HUES64 (cell line): ENCODE results near the gene ZNF385D.

Experiments used
- H3K27ac ChIP-seq: 2 replicates; pipeline ENCODE4 v1.7.0; 2013; ENCODE audit warnings: low read depth, low read length, inconsistent platforms
- H3K27me3 ChIP-seq: 2 replicates; pipeline ENCODE4 v1.6.1; 2013; ENCODE audit warnings: mild to moderate bottlenecking, low read length; ENCODE audit not compliant: insufficient read depth
- H3K36me3 ChIP-seq: 2 replicates; pipeline ENCODE4 v1.6.1; 2013; ENCODE audit warnings: mild to moderate bottlenecking, low read length; ENCODE audit not compliant: insufficient read depth
- H3K4me1 ChIP-seq: 2 replicates; pipeline ENCODE4 v1.6.1; 2013; ENCODE audit warnings: mild to moderate bottlenecking, low read length, moderate library complexity; ENCODE audit not compliant: insufficient read depth
- H3K4me3 ChIP-seq: 2 replicates; pipeline ENCODE4 v1.5.1; 2013; ENCODE audit warnings: mild to moderate bottlenecking, low read length, moderate library complexity
- H3K9ac ChIP-seq: 2 replicates; pipeline ENCODE4 v1.6.1; 2013; ENCODE audit warnings: mild to moderate bottlenecking, low read depth, low read length
- H3K9me3 ChIP-seq: 2 replicates; pipeline ENCODE4 v1.6.1; 2013; ENCODE audit warnings: low read depth, low read length; ENCODE audit not compliant: insufficient read depth
- WGBS: fragments of 150-250, 120-280 bp; methylation state at CpG from one replicate; pipeline ENCODE4 v1.1.7; 2013; ENCODE audit warnings: missing lambda C conversion rate; 5-methylcytosine and 5-hydroxymethylcytosine counted together

The ZNF385D gene

GRCh38 chr3:21722301-21722700 lies 28.7 kb downstream of the ZNF385D start:
- Histone ChIP-seq H3K27me3 (no peaks in the 10 kb centered on the region), H3K9ac (no peak overlapping the region), H3K4me3 (no peak overlapping the region), H3K9me3 (no peaks in the 10 kb centered on the region), H3K36me3 (no peaks in the 10 kb centered on the region), H3K27ac (no peak overlapping the region), H3K4me1 (peaks cover 14% of the 10 kb centered on the region)
- WGBS, result 98% methylated on average over 4 of the region's 4 CpGs

GRCh38 chr3:21718943-21719591 lies 31.9 kb downstream of the ZNF385D start:
- peaks cover 14% of the 10 kb centered on the region for H3K4me1 ChIP-seq
- no peaks in the 10 kb centered on the region for H3K36me3 ChIP-seq
- no peak overlapping the region for H3K9ac ChIP-seq
- peak overlapping the region; percentile 35; the same call in 1 of the 2 replicates for H3K27ac ChIP-seq
- H3K9me3 ChIP-seq, result no peaks in the 10 kb centered on the region
- no peak overlapping the region for H3K4me3 ChIP-seq
- H3K27me3 ChIP-seq, result no peaks in the 10 kb centered on the region
- WGBS, result 69% methylated on average over 6 of the region's 6 CpGs

- 88% methylated on average over 3 of the region's 3 CpGs for WGBS
- Histone ChIP-seq H3K9me3 (no peaks in the 10 kb centered on the region), H3K27ac (no peak overlapping the region), H3K36me3 (no peaks in the 10 kb centered on the region), H3K9ac (no peak overlapping the region), H3K4me1 (peaks cover 14% of the 10 kb centered on the region), H3K27me3 (no peaks in the 10 kb centered on the region), H3K4me3 (no peak overlapping the region)
Measured at GRCh38 chr3:21718161-21718765, 32.7 kb downstream of the ZNF385D start.

GRCh38 chr3:21715662-21716061 lies 35.3 kb downstream of the ZNF385D start:
- Histone ChIP-seq H3K27ac (no peak overlapping the region), H3K4me3 (no peak overlapping the region), H3K9me3 (no peaks in the 10 kb centered on the region), H3K4me1 (peaks cover 14% of the 10 kb centered on the region), H3K9ac (no peak overlapping the region), H3K36me3 (no peaks in the 10 kb centered on the region), H3K27me3 (no peaks in the 10 kb centered on the region)
- WGBS, result 16% methylated on average over 2 of the region's 2 CpGs

- H3K9ac ChIP-seq, result no peak overlapping the region
- 42% methylated on average over 2 of the region's 3 CpGs for WGBS
Measured at GRCh38 chr3:21705769-21706168, 45.2 kb downstream of the ZNF385D start.

GRCh38 chr3:21704796-21705195 lies 46.2 kb downstream of the ZNF385D start:
- 86% methylated on average over 1 of the region's 1 CpG for WGBS
- no peak overlapping the region for H3K9ac ChIP-seq

More at GRCh38 chr3:21705769-21706168, 45.2 kb downstream of the ZNF385D start:
- no peak overlapping the region for H3K27ac ChIP-seq
- no peaks in the 10 kb centered on the region for H3K27me3 ChIP-seq
- H3K36me3 ChIP-seq, result no peaks in the 10 kb centered on the region
- no peaks in the 10 kb centered on the region for H3K4me1 ChIP-seq
- H3K4me3 ChIP-seq, result no peak overlapping the region
- H3K9me3 ChIP-seq, result no peaks in the 10 kb centered on the region

GRCh38 chr3:21703291-21703690 lies 47.7 kb downstream of the ZNF385D start:
- no peak overlapping the region for H3K4me3 ChIP-seq
- H3K4me1 ChIP-seq, result no peaks in the 10 kb centered on the region
- H3K36me3 ChIP-seq, result no peaks in the 10 kb centered on the region
- H3K27me3 ChIP-seq, result no peaks in the 10 kb centered on the region
- H3K9me3 ChIP-seq, result no peaks in the 10 kb centered on the region
- H3K27ac ChIP-seq, result no peak overlapping the region
- H3K9ac ChIP-seq, result no peak overlapping the region
- 100% methylated on average over 1 of the region's 2 CpGs for whole genome bisulfite sequencing

More at GRCh38 chr3:21704796-21705195, 46.2 kb downstream of the ZNF385D start:
- Histone ChIP-seq H3K36me3 (no peaks in the 10 kb centered on the region), H3K4me3 (no peak overlapping the region), H3K27me3 (no peaks in the 10 kb centered on the region), H3K27ac (no peak overlapping the region), H3K4me1 (no peaks in the 10 kb centered on the region), H3K9me3 (no peaks in the 10 kb centered on the region)

- Histone ChIP-seq H3K4me3 (no peak overlapping the region), H3K9ac (no peak overlapping the region), H3K27me3 (no peaks in the 10 kb centered on the region), H3K27ac (no peak overlapping the region), H3K4me1 (no peaks in the 10 kb centered on the region), H3K9me3 (no peaks in the 10 kb centered on the region), H3K36me3 (no peaks in the 10 kb centered on the region)
- WGBS, result 62% methylated on average over 3 of the region's 3 CpGs
Measured at GRCh38 chr3:21697707-21698106, 53.3 kb downstream of the ZNF385D start.

GRCh38 chr3:21694506-21694905 lies 56.5 kb downstream of the ZNF385D start:
- no peak overlapping the region for H3K9ac ChIP-seq
- H3K27ac ChIP-seq, result no peak overlapping the region
- no peaks in the 10 kb centered on the region for H3K9me3 ChIP-seq
- H3K27me3 ChIP-seq, result no peaks in the 10 kb centered on the region
- 96% methylated on average over 3 of the region's 4 CpGs for WGBS
- H3K36me3 ChIP-seq, result no peaks in the 10 kb centered on the region
- H3K4me1 ChIP-seq, result no peaks in the 10 kb centered on the region
- H3K4me3 ChIP-seq, result no peak overlapping the region

GRCh38 chr3:21691036-21691435 lies 60.0 kb downstream of the ZNF385D start:
- Histone ChIP-seq H3K9ac (no peak overlapping the region), H3K27me3 (no peaks in the 10 kb centered on the region), H3K4me1 (no peaks in the 10 kb centered on the region), H3K36me3 (no peaks in the 10 kb centered on the region), H3K4me3 (no peak overlapping the region), H3K9me3 (no peaks in the 10 kb centered on the region), H3K27ac (no peak overlapping the region)
- WGBS, result 95% methylated on average over 6 of the region's 6 CpGs

- no peaks in the 10 kb centered on the region for H3K9me3 ChIP-seq
- H3K9ac ChIP-seq, result no peak overlapping the region
- H3K27ac ChIP-seq, result no peak overlapping the region
Measured at GRCh38 chr3:21682206-21682605, 68.8 kb downstream of the ZNF385D start.

More at GRCh38 chr3:21682206-21682605, 68.8 kb downstream of the ZNF385D start:
- peaks cover 23% of the 10 kb centered on the region for H3K4me1 ChIP-seq
- no peaks in the 10 kb centered on the region for H3K36me3 ChIP-seq
- no peaks in the 10 kb centered on the region for H3K27me3 ChIP-seq
- H3K4me3 ChIP-seq, result no peak overlapping the region
